CD8-positive, alpha-beta memory T cell (primary cell): ENCODE results near the gene ULK4. TPM values are rescaled to one million over a fixed set of nuclear protein-coding genes. Genes with fewer than 3 reads are reported as not detected.
A peak's percentile ranks its signal among the peaks of the same experiment; 100 is the strongest.

Experiments used
- CTCF ChIA-PET: fragments of 350-600 bp; sonication (Branson Sonifier 250); formaldehyde crosslinking; loops from one replicate; lab custom pipeline; 2021; ENCODE audit warnings: antibody characterized with exemption; lab: Charles Lee
- POLR2A ChIA-PET: fragments of 350-600 bp; sonication (Branson Sonifier 250); formaldehyde crosslinking; loops from one replicate; lab custom pipeline; 2021; ENCODE audit warnings: antibody characterized with exemption; lab: Charles Lee
- DNase-seq, 5 donors: peaks; one replicate each; pipeline versions ENCODE4 v3.0.0 to v3.0.0-alpha.2; 2020 to 2022; ENCODE audit warnings: mixed read lengths in 1 of 5
- H3K27ac ChIP-seq: one replicate; pipeline ENCODE4 v1.7.0; 2013; ENCODE audit warnings: low read depth, mild to moderate bottlenecking, low read length, moderate library complexity
- H3K27me3 ChIP-seq: 2 replicates; pipeline ENCODE4 v1.7.0; 2013; ENCODE audit warnings: low read length, mild to moderate bottlenecking; ENCODE audit not compliant: insufficient read depth, poor library complexity, severe bottlenecking
- H3K36me3 ChIP-seq: 2 replicates; pipeline ENCODE4 v1.7.0; 2013; ENCODE audit warnings: mild to moderate bottlenecking, low read length, moderate library complexity; ENCODE audit not compliant: insufficient read depth
- H3K4me1 ChIP-seq: 2 replicates; pipeline ENCODE4 v1.7.0; 2013; ENCODE audit warnings: mild to moderate bottlenecking, low read length, moderate library complexity; ENCODE audit not compliant: insufficient read depth
- H3K4me3 ChIP-seq: 2 replicates; pipeline ENCODE4 v1.7.0; 2013; ENCODE audit warnings: mild to moderate bottlenecking, low read length
- H3K9me3 ChIP-seq: 2 replicates; pipeline ENCODE4 v1.7.0; 2013; ENCODE audit warnings: mild to moderate bottlenecking, low read length
- H3K27ac Mint-ChIP-seq, 8 donors: one replicate each; pipeline ENCODE4 v1.8.0; 2020 to 2021; ENCODE audit warnings: mixed read lengths in 8 of 8, mild to moderate bottlenecking in 6 of 8, inconsistent platforms in 3 of 8, moderate library complexity in 3 of 8
- H3K27me3 Mint-ChIP-seq, 2 donors: one replicate each; pipeline ENCODE4 v1.8.0; 2020 to 2021; ENCODE audit warnings: mixed read lengths in 2 of 2, mild to moderate bottlenecking in 1 of 2, moderate library complexity in 1 of 2
- H3K36me3 Mint-ChIP-seq, 3 donors: one replicate each; pipeline ENCODE4 v1.8.0; 2020 to 2021; ENCODE audit warnings: mixed read lengths in 3 of 3, inconsistent platforms in 1 of 3, mild to moderate bottlenecking in 1 of 3
- H3K4me1 Mint-ChIP-seq, 3 donors: one replicate each; pipeline ENCODE4 v1.8.0; 2020 to 2021; ENCODE audit warnings: mixed read lengths in 3 of 3, inconsistent platforms in 1 of 3, mild to moderate bottlenecking in 1 of 3
- H3K4me3 Mint-ChIP-seq, 7 donors: one replicate each; pipeline ENCODE4 v1.8.0; 2020 to 2021; ENCODE audit warnings: mixed read lengths in 7 of 7, mild to moderate bottlenecking in 6 of 7, moderate library complexity in 4 of 7, inconsistent platforms in 2 of 7
- H3K9me3 Mint-ChIP-seq, 5 donors: one replicate each; pipeline ENCODE4 v1.8.0; 2020 to 2022; ENCODE audit warnings: mixed read lengths in 5 of 5, mild to moderate bottlenecking in 3 of 5, moderate library complexity in 2 of 5, inconsistent platforms in 1 of 5
- polyA plus RNA-seq: library from polyadenylated mRNA; unstranded; fragments of 300-500 nt; fragmentation: Illumina TruSeq; gene quantifications from one replicate; pipeline ENCODE4 v1.2.3, GENCODE V29; 2021
- total RNA-seq, 2 experiments: library from RNA; stranded (reverse); gene quantifications; one replicate each; pipeline ENCODE4 v1.2.3, GENCODE V29; 2021

ULK4 gene
- total and polyA plus RNA-seq, 3 experiments from 2014 or later: 10.4 to 12.7 (median 12.3) TPM

- H3K27me3 Mint-ChIP-seq: no peaks in the 10 kb centered on the region
- POLR2A ChIA-PET: no interaction called here
Observed at GRCh38 chr3:41339758-41340157, 622.1 kb downstream of the ULK4 start.

DNA sequence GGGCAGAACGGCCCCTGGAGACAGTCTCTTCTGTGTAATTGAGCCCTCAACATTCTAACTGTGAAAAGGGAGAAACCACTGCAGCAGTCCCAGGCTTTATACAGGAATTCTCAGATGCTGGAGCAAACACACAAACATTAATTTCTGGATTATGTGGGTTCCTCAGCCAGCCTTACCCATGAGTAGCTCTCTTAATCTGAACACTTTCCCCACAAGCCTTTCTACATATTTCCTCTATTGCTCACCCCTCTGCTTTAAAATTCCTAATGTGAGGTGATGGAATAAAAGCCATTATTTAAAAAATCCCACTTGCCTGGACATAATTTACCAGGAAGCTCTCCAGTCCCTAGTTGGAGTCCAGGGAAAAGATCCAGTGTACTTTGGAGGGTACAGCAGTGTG is 623.6 kb downstream of the ULK4 start:
- ChIA-PET POLR2A (no interaction called here), CTCF (no interaction called here)
- Mint-ChIP-seq H3K36me3 (no peaks in the 10 kb centered on the region), H3K27ac (no peak overlapping the region), H3K4me1 (no peaks in the 10 kb centered on the region), H3K4me3 (no peak overlapping the region), H3K27me3 (no peaks in the 10 kb centered on the region), H3K9me3 (no peaks in the 10 kb centered on the region)
- H3K9me3 ChIP-seq: no peaks in the 10 kb centered on the region
- no peaks in the 10 kb centered on the region for H3K36me3 ChIP-seq
- H3K4me1 ChIP-seq: no peaks in the 10 kb centered on the region
- H3K4me3 ChIP-seq: no peak overlapping the region
- no peak for DNase-seq
- H3K27me3 ChIP-seq: no peaks in the 10 kb centered on the region
- H3K27ac ChIP-seq: no peak overlapping the region

More at GRCh38 chr3:41339758-41340157, 622.1 kb downstream of the ULK4 start:
- no peaks in the 10 kb centered on the region for H3K4me1 Mint-ChIP-seq
- H3K36me3 Mint-ChIP-seq: peaks cover 0 to 9% (median 0%) of the 10 kb centered on the region in 3 donors
- Histone ChIP-seq H3K36me3 (no peaks in the 10 kb centered on the region), H3K4me1 (no peaks in the 10 kb centered on the region), H3K4me3 (no peak overlapping the region), H3K27me3 (no peaks in the 10 kb centered on the region), H3K9me3 (no peaks in the 10 kb centered on the region), H3K27ac (no peak overlapping the region)
- peaks cover 0 to 14% (median 1%) of the 10 kb centered on the region in 5 donors for H3K9me3 Mint-ChIP-seq
- DNase-seq: no peak
- CTCF ChIA-PET: no interaction called here
- no peak overlapping the region for H3K27ac Mint-ChIP-seq
- H3K4me3 Mint-ChIP-seq: no peak overlapping the region

- POLR2A ChIA-PET: interaction anchor here (0.6 kb wide), 1 partner anchor 119 kb away, joined by 3 read pairs; no protein-coding TSS in a partner anchor
- H3K27ac Mint-ChIP-seq: no peak overlapping the region
- H3K27ac ChIP-seq: no peak overlapping the region
- no peak overlapping the region for H3K4me3 Mint-ChIP-seq
- H3K4me1 ChIP-seq: no peaks in the 10 kb centered on the region
- DNase-seq: no peak
- no peaks in the 10 kb centered on the region for H3K9me3 ChIP-seq
- CTCF ChIA-PET: no interaction called here
- no peaks in the 10 kb centered on the region for H3K9me3 Mint-ChIP-seq
- H3K4me3 ChIP-seq: no peak overlapping the region
- no peaks in the 10 kb centered on the region for H3K4me1 Mint-ChIP-seq
- no peaks in the 10 kb centered on the region for H3K27me3 ChIP-seq
- H3K27me3 Mint-ChIP-seq: peaks cover 0 to 1% of the 10 kb centered on the region in 2 donors
- H3K36me3 Mint-ChIP-seq: no peaks in the 10 kb centered on the region
- no peaks in the 10 kb centered on the region for H3K36me3 ChIP-seq
Observed at GRCh38 chr3:41334426-41334825, 627.5 kb downstream of the ULK4 start.

DNA sequence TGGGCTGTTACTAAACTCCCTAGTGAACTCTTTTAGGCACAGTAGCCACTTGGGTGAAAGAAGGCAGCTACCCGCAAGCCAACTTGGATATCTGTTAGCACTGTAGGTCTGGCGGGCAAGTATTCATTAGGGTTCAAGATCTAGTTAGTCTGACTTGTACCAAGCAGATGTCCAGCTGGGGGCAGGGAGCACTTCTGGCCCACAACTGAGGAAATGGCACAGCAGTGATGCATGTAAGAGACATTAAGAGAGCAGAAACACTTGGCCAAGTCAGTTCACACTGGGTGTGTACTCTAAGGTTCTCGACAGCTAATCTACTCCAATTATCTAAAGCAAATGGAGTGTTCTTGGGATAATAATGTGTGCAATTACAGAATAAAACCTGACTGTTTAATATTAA is 630.9 kb downstream of the ULK4 start:
- H3K4me3 ChIP-seq: no peak overlapping the region
- Mint-ChIP-seq H3K36me3 (no peaks in the 10 kb centered on the region), H3K9me3 (no peaks in the 10 kb centered on the region), H3K27ac (peak overlapping the region in 1 of 8 donors; percentile 21), H3K27me3 (peaks cover 0 to 1% of the 10 kb centered on the region in 2 donors), H3K4me3 (no peak overlapping the region), H3K4me1 (no peaks in the 10 kb centered on the region)
- H3K27me3 ChIP-seq: no peaks in the 10 kb centered on the region
- ChIA-PET CTCF (no interaction called here), POLR2A (no interaction called here)
- no peak for DNase-seq
- no peaks in the 10 kb centered on the region for H3K36me3 ChIP-seq
- no peaks in the 10 kb centered on the region for H3K4me1 ChIP-seq
- H3K27ac ChIP-seq: no peak overlapping the region
- H3K9me3 ChIP-seq: no peaks in the 10 kb centered on the region

GRCh38 chr3:41330465-41330864 is 631.4 kb downstream of the ULK4 start:
- Histone ChIP-seq H3K36me3 (no peaks in the 10 kb centered on the region), H3K27ac (no peak overlapping the region), H3K27me3 (no peaks in the 10 kb centered on the region), H3K9me3 (no peaks in the 10 kb centered on the region), H3K4me1 (no peaks in the 10 kb centered on the region), H3K4me3 (no peak overlapping the region)
- Mint-ChIP-seq H3K36me3 (no peaks in the 10 kb centered on the region), H3K9me3 (no peaks in the 10 kb centered on the region), H3K27me3 (peaks cover 0 to 1% of the 10 kb centered on the region in 2 donors), H3K4me3 (no peak overlapping the region), H3K4me1 (no peaks in the 10 kb centered on the region), H3K27ac (no peak overlapping the region)
- DNase-seq: no peak
- ChIA-PET CTCF (no interaction called here), POLR2A (no interaction called here)

GRCh38 chr3:41329881-41330280 is 632.0 kb downstream of the ULK4 start:
- H3K36me3 Mint-ChIP-seq: no peaks in the 10 kb centered on the region
- no peaks in the 10 kb centered on the region for H3K27me3 ChIP-seq
- H3K4me3 ChIP-seq: no peak overlapping the region
- H3K4me1 ChIP-seq: no peaks in the 10 kb centered on the region
- H3K27me3 Mint-ChIP-seq: peaks cover 0 to 1% of the 10 kb centered on the region in 2 donors
- DNase-seq: no peak
- ChIA-PET POLR2A (no interaction called here), CTCF (no interaction called here)
- H3K4me3 Mint-ChIP-seq: no peak overlapping the region
- no peaks in the 10 kb centered on the region for H3K36me3 ChIP-seq
- no peak overlapping the region for H3K27ac ChIP-seq
- no peaks in the 10 kb centered on the region for H3K4me1 Mint-ChIP-seq
- H3K9me3 ChIP-seq: no peaks in the 10 kb centered on the region
- no peak overlapping the region for H3K27ac Mint-ChIP-seq
- H3K9me3 Mint-ChIP-seq: no peaks in the 10 kb centered on the region

DNA sequence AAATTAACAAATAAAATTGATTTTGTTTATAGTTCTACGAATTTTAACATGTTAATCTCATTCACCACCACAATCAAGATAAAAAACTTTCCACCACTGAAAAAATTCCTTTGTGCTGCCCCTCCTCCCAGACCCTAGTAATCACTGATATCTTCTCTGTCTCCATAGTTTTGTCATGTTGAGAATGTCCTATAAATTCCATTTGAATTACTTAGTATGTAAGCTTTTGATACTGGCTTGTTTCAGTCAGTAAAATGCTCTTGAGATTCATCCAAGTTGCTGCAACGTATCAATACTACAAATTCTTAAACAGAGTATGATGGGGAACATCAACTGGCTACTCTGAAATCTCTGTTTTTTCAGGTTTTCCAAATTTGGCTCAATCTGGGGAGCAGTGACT is 633.0 kb downstream of the ULK4 start:
- Mint-ChIP-seq H3K9me3 (no peaks in the 10 kb centered on the region), H3K27ac (no peak overlapping the region), H3K27me3 (peaks cover 0 to 1% of the 10 kb centered on the region in 2 donors), H3K4me1 (no peaks in the 10 kb centered on the region), H3K36me3 (peaks cover 0 to 3% (median 0%) of the 10 kb centered on the region in 3 donors), H3K4me3 (no peak overlapping the region)
- ChIA-PET CTCF (no interaction called here), POLR2A (no interaction called here)
- H3K4me3 ChIP-seq: no peak overlapping the region
- no peaks in the 10 kb centered on the region for H3K9me3 ChIP-seq
- no peaks in the 10 kb centered on the region for H3K4me1 ChIP-seq
- no peak for DNase-seq
- no peaks in the 10 kb centered on the region for H3K27me3 ChIP-seq
- no peaks in the 10 kb centered on the region for H3K36me3 ChIP-seq
- no peak overlapping the region for H3K27ac ChIP-seq

- H3K27me3 Mint-ChIP-seq: peaks cover 0 to 1% of the 10 kb centered on the region in 2 donors
- Histone ChIP-seq H3K9me3 (no peaks in the 10 kb centered on the region), H3K36me3 (no peaks in the 10 kb centered on the region), H3K4me3 (no peak overlapping the region), H3K27ac (no peak overlapping the region), H3K27me3 (no peaks in the 10 kb centered on the region), H3K4me1 (no peaks in the 10 kb centered on the region)
- no peaks in the 10 kb centered on the region for H3K4me1 Mint-ChIP-seq
- H3K27ac Mint-ChIP-seq: no peak overlapping the region
- H3K36me3 Mint-ChIP-seq: peaks cover 0 to 3% (median 0%) of the 10 kb centered on the region in 3 donors
- no peak overlapping the region for H3K4me3 Mint-ChIP-seq
- H3K9me3 Mint-ChIP-seq: no peaks in the 10 kb centered on the region
- POLR2A ChIA-PET: no interaction called here
- CTCF ChIA-PET: no interaction called here
- DNase-seq: no peak
Observed at GRCh38 chr3:41327718-41328117, 634.2 kb downstream of the ULK4 start.

DNA sequence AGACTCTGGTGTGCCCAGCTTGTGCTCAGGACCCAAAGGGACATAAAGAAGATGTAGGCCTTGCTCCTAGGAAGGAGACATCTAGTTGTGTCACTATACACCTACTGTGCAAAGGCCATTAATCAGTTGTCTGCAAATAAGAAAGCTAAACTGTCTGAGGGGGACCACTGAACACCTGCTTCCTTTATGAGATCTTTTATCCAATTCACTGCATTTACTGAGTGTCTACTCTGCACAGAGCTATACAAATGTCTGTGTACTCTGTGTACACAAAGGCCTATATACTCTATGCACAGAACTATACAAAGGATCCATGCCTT is 637.8 kb downstream of the ULK4 start:
- DNase-seq: no peak
- no peak overlapping the region for H3K27ac ChIP-seq
- no peak overlapping the region for H3K4me3 Mint-ChIP-seq
- H3K27me3 Mint-ChIP-seq: no peaks in the 10 kb centered on the region
- no peaks in the 10 kb centered on the region for H3K9me3 Mint-ChIP-seq
- H3K9me3 ChIP-seq: no peaks in the 10 kb centered on the region
- no peak overlapping the region for H3K4me3 ChIP-seq
- no peaks in the 10 kb centered on the region for H3K4me1 Mint-ChIP-seq
- CTCF ChIA-PET: interaction anchor here (1.0 kb wide), 1 partner anchor 12 kb away, joined by 4 read pairs; no protein-coding TSS in a partner anchor
- H3K36me3 Mint-ChIP-seq: peaks cover 0 to 6% (median 0%) of the 10 kb centered on the region in 3 donors
- POLR2A ChIA-PET: no interaction called here
- H3K27me3 ChIP-seq: no peaks in the 10 kb centered on the region
- peak overlapping the region in 1 of 8 donors; percentile 7 for H3K27ac Mint-ChIP-seq
- H3K36me3 ChIP-seq: no peaks in the 10 kb centered on the region
- H3K4me1 ChIP-seq: no peaks in the 10 kb centered on the region
